Dedifferentiated amniotic fluid mesenchymal stem cell (primary cell): ENCODE measurements around the gene CMTM7.
A peak's percentile ranks its signal among the peaks of the same experiment; 100 is the strongest.
"Not testable (repeated sequence)": the region's sequence is repeated elsewhere in the genome, so short reads cannot be mapped to it uniquely, and the experiment has no call there.

Experiments used
- DNase-seq: peaks from one replicate; pipeline ENCODE4 v3.0.0-alpha.2; 2016; ENCODE audit errors: extremely low spot score

The CMTM7 gene

DNA sequence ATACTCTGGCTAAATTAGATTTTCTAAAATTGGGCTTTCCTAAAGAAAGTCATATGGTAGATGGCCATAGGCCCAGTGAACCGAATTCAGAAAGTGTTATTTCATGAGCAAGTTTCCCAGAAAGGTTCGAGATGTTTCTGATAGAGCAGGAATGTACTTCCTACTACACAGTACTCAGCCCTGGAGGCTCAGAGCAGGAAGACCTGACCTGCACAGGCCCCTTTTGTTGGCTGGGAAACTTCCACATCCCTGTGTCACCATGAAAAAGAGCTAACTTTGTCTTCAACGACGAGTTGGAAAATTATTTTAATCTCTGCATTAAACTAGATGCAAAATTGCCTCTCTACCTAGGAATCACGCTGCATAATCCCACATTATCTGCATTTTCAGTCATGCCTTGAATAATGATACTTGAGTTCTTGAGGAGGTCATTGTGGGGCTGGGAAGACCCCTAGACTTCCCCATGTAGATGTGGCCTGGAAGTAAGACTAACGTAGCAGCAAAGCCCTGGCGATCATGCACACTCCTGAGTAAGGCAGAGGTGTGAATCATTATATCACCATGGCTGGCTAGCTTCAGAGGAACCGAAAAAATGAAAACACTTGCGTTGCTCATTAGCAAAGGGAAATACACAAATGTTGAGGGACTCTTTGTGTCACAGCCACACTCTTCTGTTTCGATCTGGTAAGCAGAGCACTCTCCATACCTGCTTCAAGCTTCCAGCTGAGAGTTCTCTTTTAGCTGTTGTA lies 47.1 kb downstream of the CMTM7 start:
- no peak for DNase-seq

DNA sequence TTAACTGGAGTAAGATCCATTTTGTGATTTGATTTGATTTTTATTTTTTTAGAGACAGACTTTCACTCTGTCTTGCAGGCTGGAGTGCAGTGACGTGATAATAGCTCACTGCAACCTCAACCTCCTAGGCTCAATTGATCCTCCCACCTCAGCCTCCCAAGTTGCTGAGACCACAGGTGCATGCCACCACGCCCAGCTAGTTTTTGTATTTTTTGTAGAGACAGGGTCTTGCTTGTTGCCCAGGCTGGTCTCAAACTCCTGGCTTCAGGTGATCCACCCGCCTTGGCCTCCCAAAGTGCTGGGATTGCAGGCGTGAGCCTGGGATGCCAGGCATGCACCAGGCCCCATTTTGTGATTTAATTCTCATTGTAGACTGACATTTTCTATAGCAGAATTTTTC lies 47.8 kb downstream of the CMTM7 start:
- not testable (repeated sequence) for DNase-seq

DNA sequence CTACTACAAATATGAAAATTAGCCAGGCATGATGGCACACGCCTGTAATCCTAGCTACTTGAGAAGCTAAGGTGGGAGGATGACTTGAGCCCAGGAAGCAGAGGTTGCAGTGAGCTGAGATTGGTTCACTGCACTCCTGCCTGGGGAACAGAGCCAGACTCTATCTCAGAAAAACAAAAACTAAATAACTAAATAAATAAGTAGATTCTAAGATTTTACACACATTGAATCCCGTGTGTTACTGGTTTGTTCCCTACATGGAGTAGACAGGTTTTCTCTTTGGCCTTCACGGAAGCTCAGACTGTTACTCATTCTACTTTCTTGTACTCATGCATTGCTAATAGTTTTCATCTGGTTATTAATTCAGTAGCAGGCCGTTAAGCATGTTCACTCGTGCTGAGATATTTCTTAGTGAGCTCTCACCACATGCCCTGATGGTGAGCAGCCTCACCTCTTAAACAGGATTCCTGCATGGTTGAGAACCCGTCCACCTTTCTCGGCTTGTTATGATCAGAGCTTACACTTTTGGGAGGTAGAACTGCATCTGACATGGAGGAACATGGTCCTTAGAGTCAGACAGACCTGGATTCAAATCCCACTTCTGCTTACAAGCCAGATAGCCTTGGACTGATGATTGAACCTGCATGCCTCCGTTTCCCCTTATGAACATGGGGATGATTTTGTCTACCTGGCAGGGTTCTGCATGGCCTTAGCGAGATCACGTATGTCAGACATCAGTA lies 49.1 kb downstream of the CMTM7 start:
- DNase-seq: no peak

DNA sequence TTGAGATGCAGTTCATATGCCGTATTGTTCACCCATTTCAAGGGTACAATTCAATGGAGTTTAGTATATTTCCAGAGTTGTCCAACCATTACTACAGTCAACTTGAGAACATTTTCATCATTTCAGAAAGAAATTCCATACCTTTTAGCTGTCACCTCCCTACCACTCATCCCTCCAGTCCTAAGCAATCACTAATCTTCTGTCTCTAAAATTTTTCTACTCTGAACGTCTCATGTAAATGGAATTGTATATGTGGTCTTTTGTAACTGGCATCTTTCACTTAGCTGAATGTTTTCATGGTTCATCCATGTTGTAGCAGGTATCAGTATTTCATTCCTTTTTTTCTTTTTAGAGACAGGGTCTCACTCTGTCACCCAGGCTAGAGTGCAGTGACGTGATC lies 51.1 kb downstream of the CMTM7 start:
- DNase-seq: no peak

DNA sequence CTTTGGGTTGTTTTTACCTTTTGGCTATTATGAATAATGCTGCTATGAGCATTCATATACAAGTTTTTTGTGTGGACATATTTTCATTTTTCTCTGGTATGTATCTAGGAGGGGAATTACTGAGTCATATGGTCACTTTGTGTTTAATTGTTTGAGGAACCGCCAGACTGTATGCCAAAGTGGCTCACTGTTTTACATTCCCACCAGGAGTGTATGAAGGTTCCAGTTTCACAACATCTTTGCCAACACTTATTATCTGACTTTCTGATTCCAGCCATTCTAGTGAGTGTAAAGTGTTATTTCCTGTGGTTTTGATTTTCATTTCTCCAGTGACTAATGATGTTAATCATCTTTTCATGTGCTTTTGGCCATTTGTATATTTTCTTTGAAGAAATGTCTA lies 51.8 kb downstream of the CMTM7 start:
- DNase-seq: peak; percentile 24

DNA sequence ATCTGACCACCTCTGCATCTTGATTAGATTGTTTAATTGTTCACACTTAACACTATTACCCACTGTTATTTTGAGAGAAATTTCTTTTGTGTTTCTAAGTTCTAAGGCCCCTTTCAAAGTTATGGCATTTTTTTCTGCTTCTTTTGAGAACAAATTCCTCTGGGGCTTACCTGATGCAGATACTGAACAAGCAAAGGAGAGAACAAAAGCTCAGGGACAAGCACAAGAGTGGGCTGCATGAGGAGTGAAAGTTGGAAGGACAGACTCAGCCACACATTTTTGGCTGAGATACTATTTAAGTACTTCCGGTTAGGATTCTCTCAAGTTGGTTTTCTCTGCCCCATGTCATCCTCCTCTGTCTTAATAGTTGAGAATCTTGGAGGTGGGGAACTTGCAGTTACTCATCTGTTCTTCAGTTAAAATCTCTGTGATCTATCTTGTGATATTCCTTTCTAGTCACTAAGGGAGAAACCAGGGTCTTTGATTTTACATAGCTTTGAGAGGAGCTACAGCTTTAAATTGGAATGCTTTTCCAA lies 56.3 kb downstream of the CMTM7 start:
- no peak for DNase-seq

DNA sequence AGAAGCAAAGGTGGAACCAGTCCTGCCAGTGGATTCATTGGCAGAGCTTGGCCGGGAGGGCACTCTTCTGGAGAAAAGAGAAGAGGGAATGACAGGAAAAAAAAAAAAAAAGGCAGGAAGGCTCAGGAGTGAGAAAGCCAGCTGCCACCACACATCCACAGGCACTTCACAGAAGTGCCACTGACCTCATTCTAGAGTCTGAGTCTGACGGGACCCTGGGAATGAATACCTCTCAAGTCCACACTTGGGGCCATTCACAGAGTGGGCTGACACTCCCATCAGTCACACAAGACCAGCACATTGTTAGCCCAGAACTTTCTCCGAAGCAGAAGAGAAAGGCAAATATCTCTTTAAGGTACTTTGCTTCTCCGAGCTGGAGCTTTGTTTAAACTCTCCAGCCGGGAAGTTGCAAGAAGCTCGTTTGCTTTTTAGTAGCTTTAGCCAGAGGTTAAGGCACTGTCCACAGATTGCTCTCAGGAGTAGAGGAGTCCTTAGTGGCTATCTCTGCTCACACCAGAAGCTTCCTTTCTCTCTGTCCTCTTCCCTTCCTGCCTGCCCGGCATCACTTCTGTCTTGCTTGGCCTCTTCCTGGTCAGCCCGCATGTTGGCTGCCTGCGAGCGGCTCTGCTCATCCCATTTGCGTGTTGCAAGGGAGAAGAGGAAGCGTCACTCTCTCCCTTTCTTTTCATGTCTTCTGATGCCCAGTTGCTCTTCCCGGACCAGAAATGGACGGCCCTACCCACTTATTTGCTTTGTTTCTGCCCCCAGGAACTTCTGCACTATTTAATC lies 57.2 kb downstream of the CMTM7 start:
- DNase-seq: no peak

DNA sequence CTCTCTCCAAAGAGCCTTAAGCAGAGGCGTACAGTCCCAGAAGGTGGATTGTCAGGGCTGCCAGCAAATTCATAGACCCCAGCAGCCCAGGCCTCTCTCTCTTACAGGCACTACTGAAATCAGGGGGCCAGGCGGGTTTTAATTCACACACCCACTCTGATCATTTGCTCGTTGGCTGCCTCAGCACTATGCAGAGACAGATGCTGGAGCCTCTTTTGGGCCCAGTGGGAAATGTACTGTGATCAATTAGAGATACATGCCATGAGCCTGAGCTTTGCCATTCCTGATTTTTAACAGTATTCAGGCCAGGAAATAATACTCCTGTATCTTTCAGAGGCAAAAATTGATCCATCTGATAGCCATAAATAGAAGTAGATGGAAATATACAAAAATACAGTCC lies 58.0 kb downstream of the CMTM7 start:
- DNase-seq: no peak

DNA sequence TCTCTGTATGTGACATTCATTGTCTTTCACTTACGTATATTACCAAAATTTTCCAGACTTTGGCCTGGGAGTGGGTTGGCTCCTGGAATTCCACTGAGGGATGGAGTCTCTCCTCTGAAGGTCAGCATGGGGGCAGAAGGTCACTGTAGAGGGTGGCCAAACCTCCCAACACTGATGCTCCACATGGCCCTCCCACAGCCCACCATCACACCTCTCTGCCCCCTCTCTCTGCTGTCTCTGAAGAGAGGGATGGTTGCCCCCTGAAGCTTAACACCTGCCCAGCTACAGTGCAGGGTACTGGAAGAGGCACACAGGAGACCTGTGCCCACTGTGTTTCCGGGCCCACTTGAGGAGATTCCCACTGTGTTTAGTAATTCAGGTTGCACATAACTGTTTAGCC lies 58.8 kb downstream of the CMTM7 start:
- DNase-seq: no peak

DNA sequence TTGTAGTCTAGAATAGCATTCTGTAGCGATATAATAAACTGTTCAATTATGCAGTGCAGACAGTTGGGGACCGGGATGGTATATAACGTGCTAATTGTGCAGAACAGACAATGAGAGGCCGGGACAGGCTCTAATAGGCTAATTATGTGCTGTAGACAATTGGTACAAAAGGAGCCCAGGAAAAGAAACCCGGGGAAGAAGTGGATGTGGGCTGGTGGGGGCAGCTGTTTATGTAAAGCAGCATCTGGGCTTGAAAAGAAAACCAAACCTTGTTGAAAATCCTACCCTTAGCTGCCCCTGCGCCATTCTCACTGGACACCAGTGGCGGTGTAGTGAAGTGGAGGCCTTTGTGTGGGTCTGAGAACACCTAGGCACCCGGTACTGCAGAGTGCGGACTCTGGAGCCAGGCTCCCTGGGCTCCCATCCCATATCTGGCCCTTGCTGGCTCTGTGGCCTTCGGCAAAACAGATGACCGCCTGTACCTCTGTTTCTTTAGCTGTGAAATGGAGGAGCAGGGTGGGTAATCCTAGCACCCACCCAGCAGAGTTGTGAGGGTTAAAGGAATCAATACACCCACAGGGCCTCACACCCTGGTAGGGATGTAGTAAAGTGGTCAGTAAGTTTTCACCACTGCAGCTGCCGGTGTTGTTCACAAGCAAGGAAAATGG lies 59.5 kb downstream of the CMTM7 start:
- no peak for DNase-seq

DNA sequence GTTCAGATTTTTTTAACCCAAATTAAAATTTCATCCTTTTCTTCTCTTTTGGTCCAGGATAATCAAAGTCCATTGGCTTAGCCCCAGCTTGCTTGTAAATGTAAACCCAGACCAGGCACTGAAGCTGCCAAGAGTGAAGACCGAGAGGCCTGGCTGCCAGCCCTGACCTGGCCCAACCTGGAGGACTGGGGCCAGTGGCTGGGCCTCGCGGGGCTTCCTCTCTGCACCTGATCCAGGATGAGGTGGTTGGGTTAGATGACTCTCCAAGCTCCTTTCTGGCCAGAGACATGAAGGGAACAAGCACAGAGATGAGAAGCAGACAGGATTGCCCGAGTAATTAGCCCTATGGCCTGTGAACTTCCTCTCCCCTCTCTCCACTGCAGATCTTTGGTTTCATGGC lies 60.4 kb downstream of the CMTM7 start:
- no peak for DNase-seq

DNA sequence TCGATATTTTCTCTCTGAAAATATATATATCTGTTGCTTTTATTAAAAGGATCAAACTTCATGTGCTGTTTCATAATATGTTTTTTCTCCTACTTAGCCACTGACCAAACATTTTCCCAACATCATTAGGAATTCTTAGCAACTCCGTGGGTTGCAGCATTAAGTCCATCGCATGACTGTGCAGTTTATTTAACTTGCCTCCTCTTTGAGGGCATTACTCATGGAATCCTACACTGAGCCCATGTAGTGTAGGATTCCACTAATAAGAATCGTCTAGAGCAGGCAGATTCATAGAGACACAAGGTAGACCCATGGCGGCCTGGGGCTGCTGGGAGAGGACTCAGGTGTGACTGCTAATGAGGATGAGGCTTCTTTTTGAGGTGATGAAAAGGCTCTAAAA lies 61.7 kb downstream of the CMTM7 start:
- DNase-seq: peak; percentile 86

DNA sequence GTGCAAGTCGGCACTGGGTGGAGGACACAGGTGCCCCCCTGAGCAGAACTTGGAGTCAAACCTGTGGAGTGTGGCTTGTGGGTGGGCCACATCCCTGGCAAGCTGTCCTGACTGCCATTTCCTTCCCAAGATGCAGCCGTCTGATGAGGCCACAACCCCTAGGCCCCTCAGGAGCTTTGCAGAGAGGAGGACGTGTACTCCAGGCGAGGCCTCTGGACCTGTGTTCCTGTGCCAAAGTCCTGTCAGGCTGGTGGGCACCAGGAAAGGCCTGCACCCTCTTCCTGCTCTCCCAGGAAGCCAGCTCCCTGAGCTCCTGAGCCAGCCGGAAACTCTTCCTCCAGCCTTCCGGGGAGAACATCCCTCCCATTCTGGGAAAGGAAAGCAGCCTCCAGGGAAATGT lies 62.5 kb downstream of the CMTM7 start:
- DNase-seq: no peak

DNA sequence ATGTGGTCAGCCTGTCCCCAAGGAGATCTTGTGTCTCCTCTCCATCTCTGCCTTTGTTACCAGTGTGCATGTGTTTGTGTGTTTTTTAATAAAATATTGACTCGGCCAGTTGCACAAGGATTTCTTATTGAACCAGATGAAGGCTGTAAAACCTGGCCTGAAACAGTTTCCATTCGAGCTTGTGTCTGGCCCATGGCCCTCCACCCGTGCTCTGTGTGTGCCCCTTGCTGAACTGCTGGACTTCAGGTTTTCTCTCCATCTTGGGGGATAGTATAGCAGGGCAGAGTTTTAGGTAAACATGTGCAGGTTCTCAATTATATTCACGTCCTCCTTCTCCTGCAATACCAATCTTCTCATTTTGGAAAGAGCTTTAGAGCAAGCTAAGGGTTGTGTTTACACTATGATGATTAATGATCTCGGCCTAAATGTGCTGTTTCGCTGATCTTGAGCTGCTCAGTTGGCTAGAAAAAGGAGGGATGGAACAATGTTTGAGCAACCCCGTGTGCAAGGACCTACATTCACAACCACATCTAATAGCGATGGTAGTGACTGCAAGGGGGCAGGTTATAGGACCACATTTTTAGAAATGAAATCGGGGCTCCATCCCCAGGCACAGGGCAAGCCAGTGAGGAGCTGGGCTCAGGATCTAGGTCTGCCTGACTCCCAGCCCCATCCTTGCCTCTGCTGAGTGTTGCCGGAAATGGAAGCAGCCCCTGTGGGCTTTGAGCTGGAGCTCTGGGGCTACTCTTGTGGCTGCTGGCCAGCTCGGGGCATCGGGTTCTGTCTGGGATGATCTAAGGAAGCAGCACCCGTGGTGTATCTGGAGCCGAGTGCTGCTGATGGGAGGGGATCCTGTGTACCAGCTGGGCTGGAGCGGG lies 63.3 kb downstream of the CMTM7 start:
- DNase-seq: no peak

DNA sequence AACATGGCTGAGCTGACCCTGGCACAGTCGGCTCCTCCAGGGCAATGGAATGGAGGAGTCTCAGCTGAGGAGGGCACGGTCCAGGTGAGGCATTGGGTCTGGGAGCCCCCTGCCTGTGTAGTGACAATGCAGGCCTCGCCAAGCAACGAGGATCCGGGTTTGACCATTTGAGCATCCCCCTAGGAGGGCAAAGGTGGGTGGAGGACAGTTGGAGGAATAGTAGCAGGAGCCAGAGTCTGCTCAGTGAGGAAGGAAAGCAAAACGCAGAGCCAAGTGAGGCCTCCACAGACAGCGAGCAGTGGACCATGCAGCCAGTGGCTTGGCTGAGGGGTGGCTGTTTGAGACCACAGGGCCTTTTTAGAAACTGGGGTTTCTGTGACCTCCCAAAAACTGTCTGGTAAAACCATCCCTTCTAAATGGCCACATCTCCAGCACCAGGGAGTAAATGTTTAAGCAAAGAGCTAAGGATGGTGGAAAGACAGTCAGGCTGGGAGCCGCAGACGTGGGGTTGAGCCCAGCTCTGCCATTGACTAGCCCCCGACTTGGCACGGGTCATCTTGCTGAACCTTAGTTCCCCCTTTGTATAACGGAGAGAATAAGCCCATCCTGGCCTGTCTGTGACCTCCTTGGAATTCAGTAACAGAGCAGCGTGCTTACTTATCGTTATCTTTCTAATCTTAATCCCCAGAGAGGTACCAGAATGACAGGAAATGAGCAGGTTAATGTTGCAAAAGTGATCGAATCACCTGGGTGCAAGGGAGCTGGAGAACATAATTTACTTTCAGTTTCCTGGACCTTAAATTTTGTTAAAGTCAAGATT lies 64.2 kb downstream of the CMTM7 start:
- no peak for DNase-seq

DNA sequence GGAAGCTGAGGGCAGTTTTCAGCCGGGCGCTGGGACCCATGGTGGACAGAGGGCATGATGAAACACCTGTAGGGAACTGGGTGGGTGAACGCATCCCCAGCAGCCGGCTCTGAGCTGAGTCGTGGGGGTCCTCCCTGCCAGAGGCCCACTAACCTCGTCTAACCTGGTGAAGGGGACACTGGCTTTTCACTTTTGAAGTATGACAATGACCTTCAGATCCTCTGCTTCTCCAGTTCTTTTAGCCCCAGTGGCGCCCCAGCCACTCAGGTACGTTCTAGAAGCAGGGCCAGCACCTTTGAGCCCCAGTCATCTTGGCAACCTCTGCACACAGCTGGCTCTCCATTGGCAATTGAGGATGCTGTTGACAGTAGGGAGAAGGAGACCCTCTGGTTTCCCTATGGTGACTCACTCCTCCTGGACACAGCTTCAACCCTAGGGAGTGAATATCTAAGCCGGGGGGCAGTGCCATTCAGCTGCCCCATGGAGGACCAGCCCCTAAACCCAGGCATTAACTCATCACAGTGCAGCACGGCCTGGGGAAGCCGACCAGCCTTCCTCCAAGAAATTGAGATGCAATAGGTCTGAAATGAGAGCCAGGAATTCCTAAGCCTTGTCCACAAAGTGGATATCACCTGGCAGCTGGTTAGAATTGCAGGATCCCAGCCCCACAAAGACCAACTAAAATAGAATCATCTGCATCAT lies 64.9 kb downstream of the CMTM7 start:
- no peak for DNase-seq

DNA sequence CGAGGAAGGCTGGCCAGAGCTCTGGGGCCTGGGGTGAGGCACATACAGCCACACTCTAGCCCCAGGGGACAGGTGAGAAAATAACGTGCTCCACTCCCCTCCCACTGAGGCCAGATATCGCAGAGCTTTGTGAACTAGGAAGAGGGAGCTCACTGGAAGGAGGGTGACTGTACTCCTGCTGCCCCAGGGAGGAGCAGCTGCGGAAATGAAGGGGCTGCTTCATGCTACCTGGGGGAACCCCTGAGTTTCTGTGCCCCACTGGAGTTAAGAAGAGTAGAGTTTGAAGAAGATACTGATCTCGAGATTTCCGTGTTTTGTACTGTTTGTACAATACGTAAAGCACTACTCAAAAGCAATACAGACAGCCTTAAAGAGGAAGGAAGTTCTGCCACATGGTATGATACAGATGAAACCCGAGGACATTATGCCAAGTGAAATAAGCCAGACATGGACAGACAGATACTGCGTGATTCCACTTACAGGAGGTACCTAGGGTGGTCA lies 66.4 kb downstream of the CMTM7 start:
- no peak for DNase-seq

DNA sequence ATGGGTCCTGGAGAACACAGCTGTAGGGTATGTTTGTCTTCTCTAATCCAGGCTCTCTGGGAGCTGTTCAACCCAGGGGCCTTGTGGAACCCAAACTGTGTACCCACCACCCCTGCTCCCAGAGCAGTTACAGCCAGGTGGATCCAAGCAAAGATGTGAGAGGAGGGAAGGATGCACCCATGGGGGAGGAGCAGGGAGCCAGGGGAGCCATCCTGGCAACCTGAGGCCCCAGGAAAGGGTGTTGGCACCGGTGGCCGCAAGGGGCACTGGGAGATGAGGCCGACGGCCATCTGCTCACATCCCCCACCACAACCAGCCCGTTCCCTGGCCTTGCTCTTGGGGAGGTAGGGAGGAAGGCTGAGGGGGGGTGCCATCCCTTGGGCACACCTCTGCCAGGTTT lies 67.8 kb downstream of the CMTM7 start:
- no peak for DNase-seq
